Neural cell (in vitro differentiated cells): Measurements from ENCODE around the gene ENTPD3.

ENCODE experiments used
- CTCF ChIP-seq: fragments of 450-650 bp; IDR thresholded peaks from 2 replicates; pipeline ENCODE4 v1.5.1; 2014; ENCODE audit warnings: antibody characterized with exemption, mild to moderate bottlenecking, moderate library complexity; ENCODE audit not compliant: poor library complexity, severe bottlenecking
- EP300 ChIP-seq: fragments of 450-650 bp; conservative IDR thresholded peaks from 2 replicates; pipeline ENCODE4 v1.6.1; 2014; ENCODE audit warnings: antibody characterized with exemption, mild to moderate bottlenecking, moderate library complexity; ENCODE audit not compliant: poor library complexity, severe bottlenecking
- EZH2 ChIP-seq: fragments of 200-600, 300-800 bp; shearing (Covaris generic), sonication (generic); IDR thresholded peaks from 2 replicates; pipeline ENCODE4 v1.6.1; 2014; ENCODE audit warnings: antibody characterized with exemption, low read length, borderline replicate concordance, mild to moderate bottlenecking; ENCODE audit not compliant: insufficient read depth, poor library complexity, severe bottlenecking
- MXI1 ChIP-seq: fragments of 450-650 bp; conservative IDR thresholded peaks from 2 replicates; pipeline ENCODE4 v1.6.1; 2014; ENCODE audit warnings: antibody characterized with exemption, mild to moderate bottlenecking; ENCODE audit not compliant: poor library complexity, severe bottlenecking
- POLR2AphosphoS5 ChIP-seq: IDR thresholded peaks from 2 replicates; pipeline ENCODE4 v1.6.1; 2012
- RAD21 ChIP-seq: fragments of 450-650 bp; conservative IDR thresholded peaks from 2 replicates; pipeline ENCODE4 v1.6.1; 2014; ENCODE audit warnings: antibody characterized with exemption, mild to moderate bottlenecking, moderate library complexity
- REST ChIP-seq: IDR thresholded peaks from 2 replicates; pipeline ENCODE4 v1.6.1; 2012; ENCODE audit warnings: borderline replicate concordance
- SMC3 ChIP-seq: fragments of 450-650 bp; conservative IDR thresholded peaks from 2 replicates; pipeline ENCODE4 v1.6.1; 2014; ENCODE audit warnings: antibody characterized with exemption, mild to moderate bottlenecking, moderate library complexity; ENCODE audit not compliant: poor library complexity
- TAF1 ChIP-seq: IDR thresholded peaks from 2 replicates; pipeline ENCODE4 v1.6.1; 2012; ENCODE audit warnings: low read depth

GRCh38 chr3:40450438-40450837, 63.5 kb downstream of the ENTPD3 start:
- TF ChIP-seq EZH2 (no peak), EP300 (no peak), CTCF (no peak), REST (no peak), POLR2AphosphoS5 (no peak), SMC3 (no peak), TAF1 (no peak), RAD21 (no peak), MXI1 (no peak)
